K562 (cell line): ENCODE measurements around the gene PPP1R16B. TPM values are rescaled to one million over a fixed set of nuclear protein-coding genes. Genes with fewer than 3 reads are reported as not detected.
A peak's percentile ranks its signal among the peaks of the same experiment; 100 is the strongest.

Experiments
- BACH1 ChIP-seq: fragments of 200-800 bp; sonication (Bioruptor generic); IDR thresholded peaks from 2 replicates; pipeline ENCODE4 v1.6.1; 2016; ENCODE audit warnings: missing genetic modification characterization, missing compliant biosample characterization
- CHD2 ChIP-seq: IDR thresholded peaks from 2 replicates; pipeline ENCODE4 v1.6.1; 2011; ENCODE audit warnings: low read depth, low read length
- KAT2B ChIP-seq: IDR thresholded peaks from one replicate; pipeline ENCODE4 v1.6.1; 2012; ENCODE audit warnings: low read depth, mild to moderate bottlenecking, control low read depth, inconsistent platforms, low read length, moderate library complexity
- KDM4B ChIP-seq, 2 experiments: fragments of 450-650 bp in 1 of 2; sonication (generic) in 1 of 2; IDR thresholded peaks; 2 replicates each; pipeline ENCODE4 v1.6.1; 2016 to 2017; ENCODE audit warnings: borderline replicate concordance in 2 of 2, antibody characterized with exemption in 1 of 2, low read depth in 1 of 2, mild to moderate bottlenecking in 1 of 2
- NELFE ChIP-seq: IDR thresholded peaks from 2 replicates; pipeline ENCODE4 v1.6.1; 2011; ENCODE audit warnings: mild to moderate bottlenecking; ENCODE audit not compliant: insufficient read depth, insufficient read length
- SRSF7 ChIP-seq: fragments of 200-400 bp; formaldehyde crosslinking; optimal IDR thresholded peaks from 2 replicates; pipeline ENCODE3; 2017; ENCODE audit warnings: mild to moderate bottlenecking, low read depth, low read length
- XRCC4 ChIP-seq: IDR thresholded peaks from one replicate; pipeline ENCODE4 v1.6.1; 2011; ENCODE audit not compliant: insufficient read depth, insufficient read length; ENCODE audit errors: extremely low read depth
- ZNF324 ChIP-seq: fragments of 250-450 bp; sonication (Bioruptor Pico); IDR thresholded peaks from 2 replicates; pipeline ENCODE4 v1.4.0; 2020; ENCODE audit warnings: mild to moderate bottlenecking
- ZNF444 ChIP-seq: fragments of 250-450 bp; sonication (Bioruptor Pico); IDR thresholded peaks from 2 replicates; pipeline ENCODE4 v1.4.0; 2020; ENCODE audit warnings: mild to moderate bottlenecking, moderate library complexity
- polyA plus RNA-seq, 8 experiments: library from polyadenylated mRNA; depleted of rRNA in 4 of 8; stranded (reverse) in 5 of 8; unstranded in 3 of 8; fragments of >200 nt; fragmentation: Nextera tagmentation in 2 of 8; fragmentation: Illumina TruSeq in 1 of 8; extraction: Ambion mirVana in 2 of 8; extraction: Trizol in 1 of 8; gene quantifications; 2 replicates each; pipeline versions ENCODE4 v1.2.1 to v1.2.3, GENCODE V29; 2011 to 2014; ENCODE audit warnings: inconsistent platforms in 1 of 8, missing spikeins in 1 of 8
- total RNA-seq, 7 experiments: library from RNA; depleted of rRNA in 6 of 7; stranded (reverse); fragments of >200 nt in 6 of 7; fragmentation: Illumina TruSeq in 2 of 7; extraction: Trizol in 2 of 7; gene quantifications; 2 replicates each; pipeline versions ENCODE4 v1.2.1 to v1.2.3, GENCODE V29; 2011 to 2021; ENCODE audit warnings: low replicate concordance in 1 of 7
- TF ChIP-seq, protein P1 (sequence below): sonication (generic); formaldehyde crosslinking; IDR thresholded peaks from 2 replicates; pipeline ENCODE4 v1.8.0; 2022; ENCODE audit warnings: mild to moderate bottlenecking, missing genetic modification reagents
- TF ChIP-seq, protein P2 (sequence below): fragments of 200-600 bp; sonication (generic); IDR thresholded peaks from one replicate; pipeline ENCODE4 v1.6.1; 2012; ENCODE audit warnings: mild to moderate bottlenecking, low read depth, low read length, inconsistent platforms
- TF ChIP-seq, protein P3 (sequence below): fragments of 250-450 bp; sonication (Bioruptor Pico); IDR thresholded peaks from 2 replicates; pipeline ENCODE4 v1.9.0; 2021; ENCODE audit warnings: mild to moderate bottlenecking, inconsistent platforms

The PPP1R16B gene
- total and polyA plus RNA-seq, 9 of the 15 experiments (the other 6 are each of a cell fraction or from before 2014, with no cell fraction given), result 1.5 to 11.5 (median 6.8) TPM

DNA sequence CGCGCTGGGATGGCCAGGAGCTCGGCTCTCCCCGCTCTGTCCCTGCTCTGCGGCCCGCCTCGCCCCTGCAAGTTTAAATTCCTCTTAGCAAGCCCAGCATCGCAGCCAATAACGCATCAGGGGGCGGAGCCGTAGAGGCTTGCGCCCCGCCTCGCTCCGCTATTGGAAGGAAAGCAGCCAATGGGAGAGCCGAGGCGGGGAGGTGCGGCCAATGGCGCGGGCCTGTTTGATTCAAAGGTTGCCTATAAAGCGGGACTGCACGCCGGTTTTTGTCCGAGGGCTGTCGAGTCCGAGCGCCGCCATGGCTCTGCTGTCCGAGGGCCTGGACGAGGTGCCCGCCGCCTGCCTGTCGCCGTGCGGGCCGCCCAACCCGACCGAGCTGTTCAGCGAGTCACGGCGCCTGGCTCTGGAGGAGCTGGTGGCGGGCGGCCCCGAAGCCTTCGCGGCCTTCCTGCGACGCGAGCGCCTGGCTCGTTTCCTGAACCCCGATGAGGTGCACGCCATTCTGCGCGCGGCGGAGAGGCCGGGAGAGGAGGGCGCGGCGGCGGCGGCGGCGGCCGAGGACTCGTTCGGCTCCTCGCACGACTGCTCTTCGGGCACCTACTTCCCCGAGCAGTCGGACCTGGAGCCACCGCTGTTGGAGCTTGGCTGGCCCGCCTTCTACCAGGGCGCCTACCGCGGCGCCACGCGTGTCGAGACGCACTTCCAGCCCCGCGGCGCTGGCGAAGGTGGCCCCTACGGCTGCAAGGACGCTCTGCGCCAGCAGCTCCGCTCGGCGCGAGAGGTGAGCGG, 120.8 kb downstream of the PPP1R16B start, which contains the start of gene FAM83D (continued):
- no peak for TF ChIP-seq ZNF324 (CRISPR knock-in tag)
- TF ChIP-seq KAT2B, result no peak
- TF ChIP-seq, protein P1, sequence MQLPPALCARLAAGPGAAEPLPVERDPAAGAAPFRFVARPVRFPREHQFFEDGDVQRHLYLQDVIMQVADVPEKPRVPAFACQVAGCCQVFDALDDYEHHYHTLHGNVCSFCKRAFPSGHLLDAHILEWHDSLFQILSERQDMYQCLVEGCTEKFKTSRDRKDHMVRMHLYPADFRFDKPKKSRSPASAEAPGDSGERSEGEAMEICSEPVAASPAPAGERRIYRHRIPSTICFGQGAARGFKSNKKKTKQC, result peak; percentile 92
- TF ChIP-seq CHD2, result peak; percentile 77
- TF ChIP-seq, protein P2, sequence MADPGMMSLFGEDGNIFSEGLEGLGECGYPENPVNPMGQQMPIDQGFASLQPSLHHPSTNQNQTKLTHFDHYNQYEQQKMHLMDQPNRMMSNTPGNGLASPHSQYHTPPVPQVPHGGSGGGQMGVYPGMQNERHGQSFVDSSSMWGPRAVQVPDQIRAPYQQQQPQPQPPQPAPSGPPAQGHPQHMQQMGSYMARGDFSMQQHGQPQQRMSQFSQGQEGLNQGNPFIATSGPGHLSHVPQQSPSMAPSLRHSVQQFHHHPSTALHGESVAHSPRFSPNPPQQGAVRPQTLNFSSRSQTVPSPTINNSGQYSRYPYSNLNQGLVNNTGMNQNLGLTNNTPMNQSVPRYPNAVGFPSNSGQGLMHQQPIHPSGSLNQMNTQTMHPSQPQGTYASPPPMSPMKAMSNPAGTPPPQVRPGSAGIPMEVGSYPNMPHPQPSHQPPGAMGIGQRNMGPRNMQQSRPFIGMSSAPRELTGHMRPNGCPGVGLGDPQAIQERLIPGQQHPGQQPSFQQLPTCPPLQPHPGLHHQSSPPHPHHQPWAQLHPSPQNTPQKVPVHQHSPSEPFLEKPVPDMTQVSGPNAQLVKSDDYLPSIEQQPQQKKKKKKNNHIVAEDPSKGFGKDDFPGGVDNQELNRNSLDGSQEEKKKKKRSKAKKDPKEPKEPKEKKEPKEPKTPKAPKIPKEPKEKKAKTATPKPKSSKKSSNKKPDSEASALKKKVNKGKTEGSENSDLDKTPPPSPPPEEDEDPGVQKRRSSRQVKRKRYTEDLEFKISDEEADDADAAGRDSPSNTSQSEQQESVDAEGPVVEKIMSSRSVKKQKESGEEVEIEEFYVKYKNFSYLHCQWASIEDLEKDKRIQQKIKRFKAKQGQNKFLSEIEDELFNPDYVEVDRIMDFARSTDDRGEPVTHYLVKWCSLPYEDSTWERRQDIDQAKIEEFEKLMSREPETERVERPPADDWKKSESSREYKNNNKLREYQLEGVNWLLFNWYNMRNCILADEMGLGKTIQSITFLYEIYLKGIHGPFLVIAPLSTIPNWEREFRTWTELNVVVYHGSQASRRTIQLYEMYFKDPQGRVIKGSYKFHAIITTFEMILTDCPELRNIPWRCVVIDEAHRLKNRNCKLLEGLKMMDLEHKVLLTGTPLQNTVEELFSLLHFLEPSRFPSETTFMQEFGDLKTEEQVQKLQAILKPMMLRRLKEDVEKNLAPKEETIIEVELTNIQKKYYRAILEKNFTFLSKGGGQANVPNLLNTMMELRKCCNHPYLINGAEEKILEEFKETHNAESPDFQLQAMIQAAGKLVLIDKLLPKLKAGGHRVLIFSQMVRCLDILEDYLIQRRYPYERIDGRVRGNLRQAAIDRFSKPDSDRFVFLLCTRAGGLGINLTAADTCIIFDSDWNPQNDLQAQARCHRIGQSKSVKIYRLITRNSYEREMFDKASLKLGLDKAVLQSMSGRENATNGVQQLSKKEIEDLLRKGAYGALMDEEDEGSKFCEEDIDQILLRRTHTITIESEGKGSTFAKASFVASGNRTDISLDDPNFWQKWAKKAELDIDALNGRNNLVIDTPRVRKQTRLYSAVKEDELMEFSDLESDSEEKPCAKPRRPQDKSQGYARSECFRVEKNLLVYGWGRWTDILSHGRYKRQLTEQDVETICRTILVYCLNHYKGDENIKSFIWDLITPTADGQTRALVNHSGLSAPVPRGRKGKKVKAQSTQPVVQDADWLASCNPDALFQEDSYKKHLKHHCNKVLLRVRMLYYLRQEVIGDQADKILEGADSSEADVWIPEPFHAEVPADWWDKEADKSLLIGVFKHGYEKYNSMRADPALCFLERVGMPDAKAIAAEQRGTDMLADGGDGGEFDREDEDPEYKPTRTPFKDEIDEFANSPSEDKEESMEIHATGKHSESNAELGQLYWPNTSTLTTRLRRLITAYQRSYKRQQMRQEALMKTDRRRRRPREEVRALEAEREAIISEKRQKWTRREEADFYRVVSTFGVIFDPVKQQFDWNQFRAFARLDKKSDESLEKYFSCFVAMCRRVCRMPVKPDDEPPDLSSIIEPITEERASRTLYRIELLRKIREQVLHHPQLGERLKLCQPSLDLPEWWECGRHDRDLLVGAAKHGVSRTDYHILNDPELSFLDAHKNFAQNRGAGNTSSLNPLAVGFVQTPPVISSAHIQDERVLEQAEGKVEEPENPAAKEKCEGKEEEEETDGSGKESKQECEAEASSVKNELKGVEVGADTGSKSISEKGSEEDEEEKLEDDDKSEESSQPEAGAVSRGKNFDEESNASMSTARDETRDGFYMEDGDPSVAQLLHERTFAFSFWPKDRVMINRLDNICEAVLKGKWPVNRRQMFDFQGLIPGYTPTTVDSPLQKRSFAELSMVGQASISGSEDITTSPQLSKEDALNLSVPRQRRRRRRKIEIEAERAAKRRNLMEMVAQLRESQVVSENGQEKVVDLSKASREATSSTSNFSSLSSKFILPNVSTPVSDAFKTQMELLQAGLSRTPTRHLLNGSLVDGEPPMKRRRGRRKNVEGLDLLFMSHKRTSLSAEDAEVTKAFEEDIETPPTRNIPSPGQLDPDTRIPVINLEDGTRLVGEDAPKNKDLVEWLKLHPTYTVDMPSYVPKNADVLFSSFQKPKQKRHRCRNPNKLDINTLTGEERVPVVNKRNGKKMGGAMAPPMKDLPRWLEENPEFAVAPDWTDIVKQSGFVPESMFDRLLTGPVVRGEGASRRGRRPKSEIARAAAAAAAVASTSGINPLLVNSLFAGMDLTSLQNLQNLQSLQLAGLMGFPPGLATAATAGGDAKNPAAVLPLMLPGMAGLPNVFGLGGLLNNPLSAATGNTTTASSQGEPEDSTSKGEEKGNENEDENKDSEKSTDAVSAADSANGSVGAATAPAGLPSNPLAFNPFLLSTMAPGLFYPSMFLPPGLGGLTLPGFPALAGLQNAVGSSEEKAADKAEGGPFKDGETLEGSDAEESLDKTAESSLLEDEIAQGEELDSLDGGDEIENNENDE, result no peak
- no peak; a peak in 1 of 4 replicates for TF ChIP-seq KDM4B (IDR thresholded peaks at IDR 0.05; ENCODE audit: borderline replicate concordance in 2 of 2, low read depth in 1 of 2)
- TF ChIP-seq SRSF7, result no peak
- TF ChIP-seq NELFE, result peak; percentile 77
- TF ChIP-seq ZNF444 (CRISPR knock-in tag), result no peak
- no peak for TF ChIP-seq XRCC4
- TF ChIP-seq, protein P3, sequence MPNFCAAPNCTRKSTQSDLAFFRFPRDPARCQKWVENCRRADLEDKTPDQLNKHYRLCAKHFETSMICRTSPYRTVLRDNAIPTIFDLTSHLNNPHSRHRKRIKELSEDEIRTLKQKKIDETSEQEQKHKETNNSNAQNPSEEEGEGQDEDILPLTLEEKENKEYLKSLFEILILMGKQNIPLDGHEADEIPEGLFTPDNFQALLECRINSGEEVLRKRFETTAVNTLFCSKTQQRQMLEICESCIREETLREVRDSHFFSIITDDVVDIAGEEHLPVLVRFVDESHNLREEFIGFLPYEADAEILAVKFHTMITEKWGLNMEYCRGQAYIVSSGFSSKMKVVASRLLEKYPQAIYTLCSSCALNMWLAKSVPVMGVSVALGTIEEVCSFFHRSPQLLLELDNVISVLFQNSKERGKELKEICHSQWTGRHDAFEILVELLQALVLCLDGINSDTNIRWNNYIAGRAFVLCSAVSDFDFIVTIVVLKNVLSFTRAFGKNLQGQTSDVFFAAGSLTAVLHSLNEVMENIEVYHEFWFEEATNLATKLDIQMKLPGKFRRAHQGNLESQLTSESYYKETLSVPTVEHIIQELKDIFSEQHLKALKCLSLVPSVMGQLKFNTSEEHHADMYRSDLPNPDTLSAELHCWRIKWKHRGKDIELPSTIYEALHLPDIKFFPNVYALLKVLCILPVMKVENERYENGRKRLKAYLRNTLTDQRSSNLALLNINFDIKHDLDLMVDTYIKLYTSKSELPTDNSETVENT (CRISPR knock-in tag), result peak; percentile 61; the same call in 1 of the 2 replicates
- no peak for TF ChIP-seq BACH1 (tag)
